ENCODE data around the gene SPON1. TPM values are rescaled to one million over a fixed set of nuclear protein-coding genes. Genes with fewer than 3 reads are reported as not detected.
A peak's percentile ranks its signal among the peaks of the same experiment; 100 is the strongest.

The SPON1 gene
- total RNA-seq, 3 donors from 2014 or later (not counting 1 experiment from before 2014, with no cell fraction given), result 0.09 to 0.18 TPM; not detected in 1

- Histone ChIP-seq H3K27ac (ENCODE audit: low read length) (no peak overlapping the region), H3K36me3 (ENCODE audit: control insufficient read depth, insufficient read depth, low read length) (no peaks in the 10 kb centered on the region), H3K27me3 (ENCODE audit: control insufficient read depth, insufficient read depth, low read length) (no peaks in the 10 kb centered on the region), H3K4me3 (ENCODE audit: low read length) (no peak overlapping the region), H3K9me3 (ENCODE audit: control insufficient read depth, insufficient read depth, low read length) (no peaks in the 10 kb centered on the region), H3K4me1 (ENCODE audit: control insufficient read depth, insufficient read depth, low read length) (peaks cover 14% of the 10 kb centered on the region)
- 77% methylated on average over 2 of the region's 2 CpGs for WGBS (ENCODE audit: insufficient coverage)
- Mint-ChIP-seq H3K4me1 (peaks cover 10 to 13% of the 10 kb centered on the region in 2 donors), H3K27me3 (ENCODE audit: low read depth in 2 of 2) (peaks cover 16 to 28% of the 10 kb centered on the region in 2 donors), H3K36me3 (no peaks in the 10 kb centered on the region), H3K4me3 (no peak overlapping the region), H3K9me3 (no peaks in the 10 kb centered on the region), H3K27ac (no peak overlapping the region)
- DNase-seq, result no peak
- ATAC-seq, result no peak
- no peak for TF ChIP-seq CTCF (IDR thresholded peaks at IDR 0.05)
- intact Hi-C loops (cut with micrococcal nuclease), result loop anchor here (5.0 kb wide), 1 partner anchor 758 kb away; no protein-coding TSS in a partner anchor
Observed at GRCh38 chr11:14245444-14245843, 282.9 kb downstream of the SPON1 start.

- ATAC-seq (no peak), DNase-seq (peak in 1 of 2 donors; percentile 50)
- H3K4me1 ChIP-seq (ENCODE audit: control insufficient read depth, insufficient read depth, low read length), result peaks cover 14% of the 10 kb centered on the region
- no peak for TF ChIP-seq CTCF (IDR thresholded peaks at IDR 0.05)
- Mint-ChIP-seq H3K27ac (no peak overlapping the region), H3K36me3 (no peaks in the 10 kb centered on the region), H3K9me3 (no peaks in the 10 kb centered on the region), H3K4me3 (peak overlapping the region; percentile 21), H3K4me1 (peaks cover 10 to 13% of the 10 kb centered on the region in 2 donors), H3K27me3 (ENCODE audit: low read depth in 2 of 2) (peaks cover 18 to 31% of the 10 kb centered on the region in 2 donors)
- H3K27ac ChIP-seq (ENCODE audit: low read length), result no peak overlapping the region
- no peaks in the 10 kb centered on the region for H3K9me3 ChIP-seq (ENCODE audit: control insufficient read depth, insufficient read depth, low read length)
- H3K4me3 ChIP-seq (ENCODE audit: low read length), result no peak overlapping the region
- intact Hi-C loops (cut with micrococcal nuclease), result loop anchor here (5.0 kb wide), 1 partner anchor 761 kb away; no protein-coding TSS in a partner anchor
- 18% methylated on average over 5 of the region's 5 CpGs for WGBS (ENCODE audit: insufficient coverage)
- H3K36me3 ChIP-seq (ENCODE audit: control insufficient read depth, insufficient read depth, low read length), result no peaks in the 10 kb centered on the region
- no peaks in the 10 kb centered on the region for H3K27me3 ChIP-seq (ENCODE audit: control insufficient read depth, insufficient read depth, low read length)
Observed at GRCh38 chr11:14248580-14248981, 286.1 kb downstream of the SPON1 start.

- ATAC-seq (peak; percentile 58 to 73 (median 64)), DNase-seq (peak; percentile 51 to 84)
- peak overlapping the region; percentile 31 for H3K4me3 Mint-ChIP-seq
- no peaks in the 10 kb centered on the region for H3K36me3 Mint-ChIP-seq
- Histone ChIP-seq H3K36me3 (ENCODE audit: control insufficient read depth, insufficient read depth, low read length) (no peaks in the 10 kb centered on the region), H3K4me3 (ENCODE audit: low read length) (no peak overlapping the region), H3K9me3 (ENCODE audit: control insufficient read depth, insufficient read depth, low read length) (no peaks in the 10 kb centered on the region), H3K27me3 (ENCODE audit: control insufficient read depth, insufficient read depth, low read length) (no peaks in the 10 kb centered on the region), H3K4me1 (ENCODE audit: control insufficient read depth, insufficient read depth, low read length) (peaks cover 14% of the 10 kb centered on the region), H3K27ac (ENCODE audit: low read length) (no peak overlapping the region)
- WGBS (ENCODE audit: insufficient coverage), result 20% methylated on average over 10 of the region's 10 CpGs
- H3K27ac Mint-ChIP-seq, result no peak overlapping the region
- H3K27me3 Mint-ChIP-seq (ENCODE audit: low read depth in 2 of 2), result peaks cover 18 to 31% of the 10 kb centered on the region in 2 donors
- no peaks in the 10 kb centered on the region for H3K9me3 Mint-ChIP-seq
- H3K4me1 Mint-ChIP-seq, result peaks cover 10 to 13% of the 10 kb centered on the region in 2 donors
- TF ChIP-seq CTCF (IDR thresholded peaks at IDR 0.05), result peak; percentile 92
- intact Hi-C loops (cut with micrococcal nuclease), result loop anchor here (1.0 to 5.0 kb wide), 3 partner anchors 293 to 762 kb away; no protein-coding TSS in a partner anchor
Observed at GRCh38 chr11:14249121-14249963, 286.8 kb downstream of the SPON1 start.

Data from natural killer cell (primary cell).